HK-2 (cell line): ENCODE data around the gene TAB3.

Experiments
- DNase-seq: peaks from one replicate; pipeline ENCODE4 v3.0.0-alpha.2; 2018; ENCODE audit not compliant: unreplicated experiment

Gene TAB3

DNA sequence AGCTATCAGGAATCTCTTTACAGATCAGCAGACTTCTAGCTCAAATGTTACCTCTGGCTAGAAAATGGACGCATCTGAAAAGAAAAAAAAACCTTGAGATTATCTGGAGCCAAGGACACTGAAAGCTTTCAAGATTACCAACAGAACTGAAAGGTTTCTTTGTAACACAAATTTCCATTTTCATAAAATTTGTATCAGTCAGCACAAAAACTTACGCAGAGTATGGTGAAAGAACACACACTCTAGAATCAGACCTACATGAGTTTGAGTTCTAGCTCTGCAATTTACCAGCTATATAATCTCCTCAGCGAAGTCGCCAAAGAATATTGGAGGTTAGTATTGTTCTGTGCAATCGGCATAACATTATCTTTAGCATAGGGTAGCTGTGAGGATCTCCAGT, 1.8 kb downstream of the TAB3 start:
- DNase-seq, result no peak

DNA sequence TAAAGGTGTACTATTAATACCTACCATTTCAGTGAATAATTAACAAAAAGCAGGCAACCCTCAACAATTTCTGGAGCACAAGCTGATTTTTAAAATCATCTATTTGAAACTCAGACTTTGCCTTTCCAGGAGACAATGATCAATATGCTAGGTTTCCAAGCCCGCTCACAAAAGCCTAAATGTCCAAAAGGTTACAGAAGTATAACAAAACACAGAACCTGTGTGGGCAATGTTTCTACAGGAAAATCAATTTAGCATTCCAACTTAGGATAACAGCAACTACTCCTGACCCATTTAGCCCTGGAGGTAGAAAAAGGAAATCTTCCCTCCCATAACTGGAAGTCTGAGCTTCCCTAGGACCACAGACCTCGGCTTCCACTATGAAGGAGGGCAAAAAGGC, 3.9 kb downstream of the TAB3 start:
- no peak for DNase-seq

DNA sequence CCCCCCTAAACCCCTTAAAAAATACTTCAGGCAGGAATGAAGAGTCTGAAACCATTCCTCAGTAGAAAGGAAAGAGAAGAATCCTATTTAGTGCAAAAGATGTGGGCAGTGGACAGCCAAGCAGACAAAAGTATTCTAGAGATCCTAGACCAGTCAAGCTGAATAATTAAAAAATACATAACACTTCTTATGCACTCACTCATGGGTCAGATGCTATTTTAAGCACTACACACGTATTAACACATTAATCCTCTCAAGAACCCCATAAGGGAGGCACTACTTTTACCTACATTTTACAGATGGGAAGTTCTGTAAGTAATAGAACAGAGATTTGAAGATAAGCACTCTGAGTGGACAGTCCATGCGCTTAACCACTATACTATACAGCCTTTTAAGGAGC, 5.9 kb downstream of the TAB3 start:
- DNase-seq, result no peak

DNA sequence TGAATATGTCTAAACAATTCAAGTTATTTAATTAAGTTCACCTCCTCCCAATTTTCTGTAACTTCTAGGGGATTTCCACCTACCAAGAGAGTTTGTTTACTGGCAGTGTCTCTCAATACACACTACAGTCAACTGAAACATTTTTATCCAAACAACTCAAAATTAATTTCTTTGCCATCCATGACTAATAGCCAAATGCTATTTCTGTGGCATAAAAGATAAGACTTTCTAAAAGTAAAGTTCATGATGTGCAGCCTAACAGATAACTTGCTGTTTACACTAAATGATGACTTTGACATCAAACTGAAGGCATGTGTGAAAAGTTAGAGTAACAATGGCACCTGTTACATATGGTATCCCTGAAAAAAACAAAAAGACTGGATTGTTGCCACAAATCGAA, 7.3 kb downstream of the TAB3 start:
- no peak for DNase-seq

DNA sequence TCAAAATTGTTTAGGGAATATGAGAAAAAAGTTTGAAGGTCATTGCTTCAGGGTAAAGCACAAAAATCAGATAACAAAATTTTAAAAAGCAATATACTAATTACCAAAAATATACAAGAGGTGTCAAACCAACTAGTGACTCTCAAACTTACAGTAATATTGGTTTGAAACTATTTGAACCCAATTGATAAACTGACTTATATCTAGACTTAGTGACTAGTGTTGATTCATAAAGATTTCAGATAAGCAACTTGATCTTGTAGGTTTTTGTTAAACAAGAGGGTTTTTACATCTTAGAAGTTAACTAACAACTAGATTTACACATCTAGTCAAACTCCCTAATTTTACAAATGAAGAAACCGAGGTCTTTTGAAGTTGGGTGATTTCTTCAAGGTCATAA, 7.7 kb downstream of the TAB3 start:
- DNase-seq, result no peak

DNA sequence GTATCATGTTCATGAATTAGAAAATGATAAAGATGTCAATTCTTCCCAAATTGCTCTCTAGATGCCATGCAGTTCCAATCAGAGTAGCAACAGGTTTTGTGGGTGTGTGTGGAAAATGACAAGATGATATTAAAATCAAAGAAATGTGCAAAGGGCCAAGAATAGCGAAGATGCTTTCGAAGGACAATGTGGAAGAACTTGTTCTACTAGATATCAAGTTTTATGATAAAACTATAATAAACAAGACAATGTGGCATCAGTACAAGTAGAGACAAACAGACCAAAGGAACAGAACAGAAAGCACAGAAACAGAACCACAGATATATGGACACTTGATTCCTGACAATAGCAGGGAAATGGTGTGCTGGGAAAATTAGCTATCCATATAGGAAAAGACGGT, 9.0 kb downstream of the TAB3 start:
- no peak for DNase-seq

DNA sequence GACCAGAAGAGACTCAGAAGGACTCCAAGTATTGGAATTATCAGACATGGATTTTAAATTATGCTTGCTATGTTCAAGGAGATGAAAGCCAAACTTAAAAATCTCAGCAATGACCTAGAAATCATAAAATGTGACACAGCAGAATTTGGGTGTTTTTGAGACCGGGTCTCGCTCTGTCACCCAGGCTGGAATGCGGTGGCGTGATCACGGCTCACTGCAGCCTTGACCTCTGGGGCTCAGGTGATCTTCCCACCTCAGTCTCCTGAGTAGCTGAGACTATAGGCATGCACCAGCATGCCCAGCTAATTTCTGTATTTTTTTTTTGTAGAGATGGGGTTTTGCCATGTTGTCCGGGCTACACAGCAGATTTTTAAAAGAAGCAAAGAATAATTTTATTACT, 12.7 kb downstream of the TAB3 start:
- DNase-seq, result no peak

DNA sequence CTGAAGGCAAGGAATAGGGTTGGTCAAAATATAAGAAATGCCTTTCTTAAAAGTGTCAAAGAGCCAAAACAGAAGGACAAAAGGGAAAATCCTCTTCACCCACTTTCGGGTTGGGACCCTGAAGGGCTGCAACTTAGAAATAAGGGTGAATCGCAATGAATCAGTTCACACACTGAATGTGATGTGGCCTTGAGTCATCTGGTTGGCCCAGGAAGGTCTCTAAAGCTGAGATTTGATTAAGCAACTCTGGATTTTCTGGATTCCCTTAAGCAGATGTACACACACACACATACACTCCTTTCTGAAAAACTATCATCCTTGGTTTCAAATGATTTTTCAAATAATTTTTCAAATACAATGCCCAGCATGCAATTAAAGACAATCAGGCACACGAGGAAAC, 13.1 kb downstream of the TAB3 start:
- DNase-seq, result no peak

DNA sequence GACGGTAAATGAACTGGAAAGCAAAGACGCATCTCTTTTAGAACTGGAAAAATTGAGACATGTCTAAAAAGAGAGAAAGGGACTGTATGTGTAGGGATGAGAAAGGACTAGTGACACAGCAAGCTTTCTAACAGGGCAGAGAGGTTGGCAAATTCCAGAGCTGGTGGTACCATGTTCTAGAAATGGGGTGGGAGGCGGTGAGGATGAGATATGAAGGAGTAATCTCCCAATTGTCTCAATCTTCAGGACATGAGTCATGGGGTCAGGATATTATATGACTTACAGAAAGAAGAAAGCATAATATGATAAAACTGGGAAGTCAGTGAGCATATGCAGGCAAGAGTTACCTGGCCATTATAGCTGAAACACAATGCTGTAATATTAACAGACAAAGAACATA, 14.2 kb downstream of the TAB3 start:
- no peak for DNase-seq

DNA sequence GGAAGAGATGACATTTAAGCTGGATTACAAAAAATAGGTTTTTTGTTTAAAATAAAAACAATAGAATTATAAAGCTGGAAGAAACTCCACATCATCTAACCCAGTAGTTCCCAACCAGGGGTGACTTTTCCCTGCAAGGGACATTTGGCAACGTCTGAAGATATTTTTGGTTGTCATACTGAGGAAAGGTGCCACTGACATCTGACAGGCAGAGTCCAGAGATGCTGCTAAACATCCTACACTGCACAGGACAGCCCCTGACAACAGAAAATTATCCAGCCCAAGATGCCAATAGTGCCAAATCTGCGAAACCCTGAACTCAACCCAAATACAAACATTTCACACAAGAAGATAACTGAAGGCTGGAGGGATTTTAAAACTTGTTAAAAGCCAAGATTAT, 18.5 kb downstream of the TAB3 start:
- no peak for DNase-seq

DNA sequence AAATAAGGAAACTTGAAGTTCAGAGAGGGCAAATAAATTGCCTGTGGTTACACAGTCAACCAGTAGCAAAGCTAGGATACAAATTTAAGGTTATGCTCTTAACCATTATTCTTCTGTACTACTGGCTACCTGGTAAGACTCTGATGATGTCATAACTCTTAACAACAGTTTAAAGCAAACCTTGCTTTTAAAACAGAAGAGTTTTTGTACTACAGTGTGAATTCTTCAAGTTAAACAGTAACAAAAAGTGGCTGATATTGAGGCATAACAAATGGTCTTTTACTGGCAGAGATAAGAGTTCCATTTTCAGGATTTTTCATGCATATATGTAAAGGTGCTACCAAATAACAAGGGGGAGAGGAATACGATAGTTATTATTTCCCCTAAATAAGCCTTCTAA, 23.4 kb downstream of the TAB3 start:
- no peak for DNase-seq

DNA sequence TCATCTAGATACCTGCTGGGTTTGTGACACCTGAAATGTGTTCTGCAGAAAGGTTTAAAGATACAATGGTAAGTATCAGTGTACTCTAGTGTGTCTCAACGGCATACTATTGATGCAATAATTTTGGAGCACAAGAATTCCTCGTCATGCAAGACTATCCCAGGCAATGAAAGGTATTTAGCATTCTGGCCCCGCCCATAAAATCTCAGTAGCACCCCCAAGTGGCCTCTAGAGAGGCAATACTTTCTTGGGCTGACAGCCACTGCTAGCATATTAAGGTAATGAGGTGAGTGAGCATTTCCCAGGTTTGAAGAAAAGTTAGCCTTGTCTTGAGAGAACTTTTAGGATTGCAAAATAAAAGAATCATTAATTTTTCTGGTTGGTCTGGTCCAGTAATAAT, 24.0 kb downstream of the TAB3 start:
- no peak for DNase-seq

DNA sequence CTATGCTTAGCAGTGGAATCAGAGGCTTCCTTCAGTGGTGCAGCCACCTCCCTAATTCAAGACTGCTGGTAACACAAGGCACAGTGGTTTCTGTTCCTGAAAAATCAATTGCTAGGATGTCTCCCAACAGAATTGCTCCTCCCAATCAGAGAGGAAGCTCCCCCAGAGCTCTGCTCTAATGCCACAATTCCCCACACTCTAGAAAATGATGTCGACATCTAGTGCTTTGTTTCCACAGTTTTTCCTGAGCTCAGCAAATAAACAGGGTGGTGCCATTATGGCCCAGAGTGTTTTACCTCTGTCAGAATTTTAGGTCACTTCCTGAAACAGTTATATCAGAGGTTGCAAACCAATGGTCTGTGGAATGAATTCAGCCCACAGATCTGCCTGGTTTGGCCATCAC, 24.7 kb downstream of the TAB3 start:
- no peak for DNase-seq

DNA sequence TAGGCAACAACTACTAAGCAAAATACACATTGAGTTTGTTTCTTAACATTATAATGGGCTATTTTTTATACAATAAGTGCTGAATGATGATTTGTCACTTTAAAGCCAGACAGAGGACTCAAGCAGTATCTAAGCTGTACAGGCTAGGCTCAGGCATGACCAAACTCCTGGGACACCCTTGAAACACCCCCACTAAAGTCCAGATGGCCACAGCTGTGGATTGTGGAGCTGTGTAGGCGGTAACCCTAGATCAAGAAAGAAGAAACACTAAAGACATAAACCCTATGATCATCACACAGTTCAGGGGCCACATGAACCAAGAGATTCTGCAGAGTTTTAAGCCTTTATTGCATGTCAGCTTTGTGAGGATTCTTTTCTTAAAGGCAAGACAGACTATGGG, 25.1 kb downstream of the TAB3 start:
- no peak for DNase-seq

DNA sequence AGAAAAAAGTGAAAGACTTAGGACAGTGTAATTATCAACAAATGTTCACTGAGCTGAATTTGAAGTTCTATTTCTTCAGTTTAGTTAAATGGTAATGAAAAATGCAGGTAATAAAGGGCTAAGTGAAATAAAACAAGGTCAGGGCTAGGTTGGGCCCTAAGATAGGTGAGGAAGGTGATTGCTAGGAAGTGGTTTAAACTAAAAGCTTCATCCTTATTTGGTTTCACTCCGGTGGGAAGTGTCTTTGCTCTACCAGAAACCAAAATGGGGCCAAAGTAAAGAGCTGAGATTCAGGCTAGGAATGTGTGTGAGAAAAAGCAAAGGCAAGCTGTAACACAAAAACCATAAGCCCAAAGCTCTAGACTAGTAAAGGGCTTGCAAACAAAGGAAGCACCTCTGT, 31.0 kb downstream of the TAB3 start:
- no peak for DNase-seq

DNA sequence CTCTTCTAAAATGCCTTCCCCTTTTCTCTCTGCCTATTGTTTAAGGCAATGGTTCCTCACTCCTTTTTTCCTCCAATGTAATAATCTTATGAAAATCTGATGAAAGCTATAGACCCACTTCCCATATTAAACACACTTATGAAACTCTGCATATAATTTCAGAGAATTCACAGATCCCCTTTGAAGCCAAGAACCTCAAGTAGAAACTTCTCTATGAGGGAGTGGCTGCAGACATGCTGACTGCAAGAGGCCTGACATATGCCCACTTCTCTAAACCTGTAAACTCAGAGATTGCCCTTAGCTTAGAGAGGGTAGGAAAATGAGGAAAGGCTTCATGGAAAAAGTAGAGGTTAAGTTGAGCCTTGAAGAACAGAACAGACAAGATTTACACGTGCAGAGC, 37.6 kb downstream of the TAB3 start:
- DNase-seq, result no peak

DNA sequence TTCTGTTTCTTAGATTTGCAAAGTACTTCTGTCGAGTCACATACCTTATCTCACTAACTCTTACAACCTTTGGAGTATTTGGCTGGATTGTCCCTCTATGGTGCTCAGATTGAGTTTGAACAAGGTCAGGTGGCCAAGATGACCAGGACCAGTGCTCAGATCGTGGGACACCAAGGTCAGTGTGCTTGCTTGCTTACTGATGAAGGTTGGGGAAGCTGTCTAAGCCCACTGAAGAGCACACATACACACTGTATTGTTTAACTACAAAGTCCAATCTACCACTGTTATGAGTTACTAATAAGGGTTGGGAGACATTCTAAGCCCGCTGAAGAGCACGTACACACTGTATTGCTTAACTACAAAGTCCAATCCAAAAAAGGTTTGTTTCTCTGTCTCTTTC, 53.7 kb downstream of the TAB3 start:
- DNase-seq, result no peak

DNA sequence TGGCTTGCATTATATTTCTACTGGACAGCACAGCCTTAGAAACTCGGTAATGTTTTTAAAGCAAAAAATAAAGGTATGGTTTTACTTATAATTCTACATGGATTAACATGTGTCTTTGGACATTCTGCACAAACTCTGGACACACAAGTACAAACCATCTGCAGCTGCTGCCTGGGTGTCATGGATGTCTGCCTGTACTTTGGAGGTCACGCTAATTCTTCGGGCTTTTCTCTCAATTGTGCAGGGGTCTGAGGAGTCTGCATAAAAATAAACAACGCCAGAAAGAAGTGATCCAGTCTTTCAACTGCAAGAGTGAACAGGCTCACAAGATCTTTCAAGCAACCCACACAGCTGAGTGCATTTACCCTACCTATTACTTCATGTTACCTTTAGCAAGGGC, 55.2 kb downstream of the TAB3 start:
- no peak for DNase-seq

DNA sequence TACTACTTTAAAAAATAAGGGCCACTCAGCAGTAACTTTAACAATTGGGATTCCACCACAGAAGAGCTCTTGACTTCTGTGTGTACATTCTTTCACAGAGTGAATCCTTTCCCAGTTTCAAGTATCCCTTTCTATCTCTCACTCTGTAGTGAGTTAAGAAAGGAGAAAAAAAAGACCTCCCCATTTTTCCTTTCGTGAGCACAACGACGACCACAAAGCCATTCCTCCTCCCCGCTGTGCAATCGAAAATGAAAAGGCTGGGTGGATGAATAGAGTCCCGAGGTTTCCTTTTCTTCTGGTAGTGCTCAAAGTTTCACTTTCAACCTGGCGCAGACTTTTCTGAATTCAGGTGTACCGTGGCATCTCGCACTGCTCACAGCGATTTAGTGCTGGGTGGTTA, 58.0 kb downstream of the TAB3 start:
- DNase-seq, result no peak

DNA sequence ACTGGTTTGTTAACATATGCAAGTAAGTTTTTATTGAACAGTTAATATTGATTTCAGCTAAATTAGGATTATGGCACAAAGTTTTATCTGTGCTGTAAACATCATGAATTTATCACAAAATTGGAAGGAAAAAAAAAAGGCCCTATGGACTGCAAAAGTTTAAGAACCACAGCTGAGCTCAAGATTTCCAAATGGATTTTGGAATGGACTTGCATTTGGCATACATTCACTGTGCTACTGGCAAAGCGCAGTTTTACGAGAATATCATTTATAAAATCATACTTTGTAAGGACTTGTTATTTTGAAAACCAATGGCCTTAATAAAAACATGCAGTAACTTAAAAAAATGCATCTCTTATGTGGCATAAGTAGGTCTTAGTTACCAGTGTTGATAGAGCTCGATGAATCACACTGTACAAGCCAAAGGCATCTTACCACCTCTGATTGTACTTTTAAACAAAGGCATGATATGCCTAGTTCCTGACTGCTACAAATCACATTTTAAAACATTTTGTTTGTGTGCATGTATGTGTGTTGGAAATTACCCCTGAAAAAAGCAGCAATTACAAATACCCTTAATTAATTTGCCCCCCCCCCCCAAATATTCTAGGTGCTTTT, 58.6 kb downstream of the TAB3 start:
- no peak for DNase-seq

DNA sequence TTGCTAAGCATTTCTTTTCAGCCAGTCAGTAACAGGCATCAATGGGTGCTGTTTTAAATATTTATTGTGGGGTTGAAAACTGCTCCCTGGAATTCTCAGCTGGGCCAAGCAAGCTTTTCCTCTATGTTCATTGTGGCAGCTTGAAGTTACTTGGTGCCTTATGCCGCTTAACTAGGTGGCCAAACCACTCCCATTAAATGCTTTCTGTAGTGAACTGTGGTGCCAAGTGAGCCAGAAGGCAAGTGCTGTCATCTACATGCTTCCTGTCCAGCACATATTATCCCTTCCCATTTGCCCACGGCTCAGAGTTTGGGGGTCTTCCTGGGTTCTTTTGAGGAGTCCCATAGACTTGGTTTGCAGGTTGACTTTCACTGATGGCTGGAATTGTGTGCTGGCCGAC, 64.8 kb downstream of the TAB3 start:
- no peak for DNase-seq

DNA sequence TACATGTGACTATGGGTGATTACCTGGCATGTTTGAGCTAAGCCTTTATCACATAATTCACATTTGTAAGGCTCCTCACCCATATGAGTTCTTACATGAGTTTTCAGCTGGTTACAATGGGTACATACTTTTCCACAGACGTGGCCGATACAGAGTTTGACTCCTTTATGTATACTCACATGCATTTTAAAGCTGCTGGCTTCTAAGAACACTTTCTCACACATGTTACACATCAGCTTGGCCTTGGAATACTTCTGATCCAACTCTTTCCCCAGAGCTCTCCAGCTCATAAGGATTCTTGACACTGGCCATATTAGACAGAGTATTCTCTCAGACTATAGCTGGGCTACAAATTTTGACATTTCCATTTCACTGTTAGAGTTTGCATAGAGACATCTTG, 66.3 kb downstream of the TAB3 start:
- DNase-seq, result no peak

DNA sequence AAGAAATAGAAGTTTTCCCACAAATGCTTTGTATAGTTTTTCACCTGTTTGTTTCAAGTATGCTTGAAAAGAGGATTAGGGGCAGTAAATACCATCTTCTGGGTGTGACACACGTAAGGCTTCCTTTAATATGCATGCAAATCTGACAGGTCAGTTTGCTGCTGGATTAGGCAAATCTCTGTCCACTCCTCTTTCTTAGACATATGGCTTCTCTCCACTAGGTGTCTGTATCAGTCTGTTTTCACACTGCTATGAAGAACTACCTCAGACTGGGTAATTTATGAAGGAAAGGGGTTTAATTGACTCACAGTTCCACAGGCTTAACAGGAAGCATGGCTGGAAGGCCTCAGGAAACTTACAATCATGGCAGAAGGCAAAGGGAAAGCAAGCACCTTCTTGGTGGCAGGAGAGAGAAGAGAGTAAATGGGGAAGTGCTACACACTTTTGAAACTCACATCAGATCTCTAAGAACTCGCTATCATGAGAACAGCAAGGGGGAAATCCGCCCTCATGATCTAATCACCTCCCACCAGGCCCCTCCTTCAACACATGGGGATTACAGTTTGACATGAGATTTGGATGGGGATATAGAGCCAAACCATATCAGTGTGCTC, 66.9 kb downstream of the TAB3 start:
- no peak for DNase-seq

DNA sequence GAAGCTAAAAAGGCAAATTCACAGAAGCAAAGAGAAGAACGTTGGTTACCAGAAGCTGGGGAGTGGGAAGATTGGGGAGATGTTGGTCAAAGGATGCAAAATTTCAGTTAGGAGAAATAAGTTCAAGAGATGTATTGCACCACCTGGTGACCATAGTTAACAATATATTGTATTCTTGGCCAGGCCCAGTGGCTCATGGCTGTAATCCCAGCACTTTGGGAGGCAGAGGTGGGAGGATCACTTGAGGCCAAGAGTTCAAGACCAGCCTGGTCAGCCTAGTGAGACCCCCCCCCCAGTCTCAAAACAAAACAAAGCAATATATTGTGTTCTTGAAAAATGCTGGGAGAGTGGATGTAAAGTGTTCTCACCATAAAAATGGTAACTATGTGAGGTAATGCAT, 67.9 kb downstream of the TAB3 start:
- no peak for DNase-seq
